GM19463 (cell line): Measurements from ENCODE around the gene KLHL11.
"Not testable (repeated sequence)": the region's sequence is repeated elsewhere in the genome, so short reads cannot be mapped to it uniquely, and the experiment has no call there.

Experiments used
- ATAC-seq: cut with Tn5 transposase; IDR thresholded peaks from one replicate; pipeline ENCODE4 v1.9.1; 2021; ENCODE audit warnings: mild to moderate bottlenecking, moderate library complexity; ENCODE audit not compliant: unreplicated experiment

KLHL11 gene

DNA sequence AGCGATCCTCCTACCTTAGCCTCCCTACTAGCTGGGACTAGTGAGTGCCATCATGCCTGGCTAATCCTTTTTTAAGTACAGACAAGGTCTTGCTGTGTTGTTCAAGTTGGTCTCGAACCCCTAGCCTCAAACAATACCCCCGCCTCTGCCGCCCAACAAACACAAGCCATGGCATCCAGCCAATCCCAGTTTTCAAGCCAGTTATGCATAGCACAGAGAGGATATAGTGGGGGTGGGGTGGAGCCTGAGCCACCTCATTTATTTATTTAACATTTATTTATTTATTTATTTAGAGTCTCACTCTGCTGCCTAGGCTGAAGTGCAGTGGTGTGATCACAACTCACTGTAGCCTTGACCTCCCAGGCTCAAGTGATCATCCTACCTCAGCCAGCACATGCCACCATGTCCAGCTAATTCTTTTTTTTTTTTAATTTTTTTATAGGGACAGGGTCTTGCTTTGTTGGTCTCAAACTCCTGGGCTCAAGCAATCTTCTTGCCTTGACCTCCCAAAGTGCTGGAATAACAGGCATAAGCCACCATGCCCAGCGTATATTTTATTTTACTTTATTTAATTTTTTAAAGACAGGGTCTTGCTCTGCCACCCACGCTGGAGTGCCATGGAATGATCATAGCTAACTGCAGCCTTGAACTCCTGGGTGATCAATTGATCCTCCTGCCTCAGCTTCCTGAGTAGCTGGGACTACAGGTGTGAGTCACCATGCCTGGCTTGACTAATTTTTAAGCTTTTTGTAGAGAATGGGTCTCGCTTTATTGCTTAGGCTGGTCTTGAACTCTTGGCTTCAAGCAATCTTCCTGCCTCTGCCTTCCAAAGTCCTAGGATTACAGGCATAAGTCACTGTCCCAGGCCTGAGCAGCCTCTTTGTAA is 26.2 kb upstream of the KLHL11 start:
- ATAC-seq: no peak

DNA sequence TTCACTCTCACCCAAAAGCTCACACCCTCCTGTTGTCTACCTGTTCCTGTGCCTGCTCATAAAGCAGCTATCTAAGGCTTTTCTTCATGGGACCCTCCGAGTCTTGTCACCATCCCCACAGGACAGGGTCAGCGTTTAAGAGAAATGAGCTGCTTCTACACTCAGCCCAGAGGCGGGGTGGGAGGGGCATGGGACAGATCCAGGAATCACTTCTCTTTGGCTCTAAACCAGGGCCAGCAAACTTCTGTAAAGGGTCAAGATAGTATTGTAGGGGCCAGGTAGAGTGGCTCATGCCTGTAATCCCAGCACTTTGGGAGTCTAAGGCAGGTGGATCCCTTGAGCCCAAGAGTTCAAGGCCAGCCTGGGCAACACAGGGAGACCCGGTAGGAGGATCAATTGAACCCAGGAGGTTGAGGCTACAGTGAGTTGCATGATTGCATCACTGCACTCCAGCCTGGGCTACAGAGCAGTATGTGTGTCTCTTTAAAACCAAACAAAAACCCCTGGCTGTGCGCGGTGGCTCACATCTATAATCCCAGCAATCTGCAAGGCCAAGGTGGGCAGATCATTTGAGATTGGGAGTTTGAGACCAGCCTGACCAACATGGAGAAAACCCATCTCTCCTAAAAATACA is 23.2 kb upstream of the KLHL11 start:
- no peak for ATAC-seq

GRCh38 chr17:41885733-41886132 is 20.5 kb upstream of the KLHL11 start:
- ATAC-seq: no peak

- ATAC-seq: no peak
Observed at GRCh38 chr17:41882756-41883155, 17.5 kb upstream of the KLHL11 start.

DNA sequence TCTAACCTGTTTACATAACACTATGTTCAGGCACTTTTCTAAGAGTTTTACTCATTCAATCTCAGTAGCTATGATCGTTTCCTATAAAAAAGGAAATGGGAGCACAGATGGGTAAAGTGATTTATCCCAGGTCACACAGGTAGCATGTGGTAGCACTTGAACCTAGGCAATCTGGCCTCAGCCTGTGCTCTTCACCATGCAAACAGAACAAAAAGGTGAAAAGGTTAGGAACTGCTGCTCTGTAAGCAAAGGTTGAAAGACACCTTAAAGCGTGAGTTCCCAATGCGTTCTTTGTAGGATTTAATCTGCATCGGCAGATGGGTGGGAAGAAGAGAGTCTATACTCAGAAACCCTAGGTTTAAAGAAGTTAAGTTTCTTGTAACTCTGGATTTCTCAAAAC is 14.9 kb upstream of the KLHL11 start:
- no peak for ATAC-seq

DNA sequence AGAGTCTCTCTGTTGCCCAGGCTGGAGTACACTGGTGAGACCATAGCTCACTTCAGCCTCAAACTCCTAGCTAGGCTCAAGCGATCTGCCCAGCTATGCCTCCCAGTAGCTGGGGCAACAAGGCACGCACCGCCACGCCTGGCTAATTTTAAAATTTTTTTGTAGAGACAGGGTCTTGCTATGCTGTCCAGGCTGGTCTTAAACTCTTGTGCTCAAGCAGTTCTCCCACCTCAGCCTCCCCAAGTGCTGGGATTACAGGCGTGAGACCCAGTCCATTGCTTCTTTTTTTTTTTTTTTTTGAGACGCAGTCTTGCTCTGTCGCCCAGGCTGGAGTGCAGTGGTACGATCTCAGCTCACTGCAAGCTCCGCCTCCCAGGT is 9.1 kb upstream of the KLHL11 start:
- not testable (repeated sequence) for ATAC-seq

GRCh38 chr17:41873559-41874292 is 8.5 kb upstream of the KLHL11 start:
- no peak for ATAC-seq

- ATAC-seq: no peak
Observed at GRCh38 chr17:41871789-41872188, 6.6 kb upstream of the KLHL11 start.

DNA sequence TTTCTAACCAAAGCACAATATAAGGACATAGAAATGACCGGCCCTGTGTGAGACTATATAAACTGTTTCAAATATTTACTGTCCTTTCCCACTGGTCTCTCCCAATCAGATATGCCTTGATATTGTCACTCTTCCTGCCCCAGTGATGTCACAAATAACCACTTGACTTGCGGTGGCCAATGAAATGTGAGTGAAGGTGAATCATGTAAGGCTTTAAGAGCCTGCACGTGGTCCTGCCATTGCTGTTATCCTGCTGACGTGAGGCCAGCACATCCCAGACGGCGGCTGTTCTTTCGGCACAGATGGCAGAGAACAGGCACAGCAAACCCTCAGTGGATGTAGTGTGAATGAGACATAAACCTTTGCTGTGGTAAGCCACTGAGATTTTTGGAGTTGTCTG is 5.4 kb upstream of the KLHL11 start:
- ATAC-seq: no peak

DNA sequence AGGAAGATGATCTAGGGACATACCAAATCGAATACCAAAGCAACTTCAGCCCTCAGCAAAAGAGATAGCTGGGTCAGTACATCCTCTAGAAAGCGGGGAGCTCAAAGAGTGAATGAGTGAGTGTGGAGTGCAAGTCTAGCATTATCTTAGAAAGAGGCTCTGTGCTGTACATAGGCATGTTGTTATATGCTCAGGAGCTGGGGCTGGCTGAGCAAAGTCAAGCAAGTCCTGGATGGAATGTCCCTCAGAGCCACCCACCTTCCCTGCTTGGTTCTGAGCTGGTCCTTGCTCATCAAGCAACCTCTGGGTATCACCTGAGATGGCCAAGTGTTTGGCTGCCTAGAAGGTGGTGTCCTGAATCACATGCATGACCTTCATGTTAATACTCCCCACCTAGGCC is 4.9 kb upstream of the KLHL11 start:
- ATAC-seq: no peak

GRCh38 chr17:41869426-41869825 is 4.2 kb upstream of the KLHL11 start:
- ATAC-seq: no peak

DNA sequence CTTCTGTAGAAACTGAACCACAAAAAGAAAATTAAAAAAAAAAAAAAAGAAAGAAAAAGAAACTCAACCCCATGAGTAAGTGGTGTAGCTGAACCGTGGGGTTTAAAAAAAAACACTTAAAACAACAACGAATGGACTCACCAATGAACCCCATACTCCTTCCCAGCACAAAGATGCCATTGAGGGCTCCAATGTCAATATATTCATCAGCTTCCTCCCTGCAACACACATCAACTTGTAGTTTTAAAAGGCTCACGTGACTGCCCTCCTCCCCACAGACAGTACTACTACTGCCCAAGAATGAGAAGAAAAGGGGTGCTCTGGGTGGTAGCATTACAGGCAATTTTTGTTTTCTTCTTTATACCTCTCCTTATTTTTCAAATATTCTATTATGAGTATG is 3.3 kb upstream of the KLHL11 start:
- no peak for ATAC-seq

GRCh38 chr17:41865596-41865893 is 322 bp upstream of the KLHL11 start:
- no peak for ATAC-seq

DNA sequence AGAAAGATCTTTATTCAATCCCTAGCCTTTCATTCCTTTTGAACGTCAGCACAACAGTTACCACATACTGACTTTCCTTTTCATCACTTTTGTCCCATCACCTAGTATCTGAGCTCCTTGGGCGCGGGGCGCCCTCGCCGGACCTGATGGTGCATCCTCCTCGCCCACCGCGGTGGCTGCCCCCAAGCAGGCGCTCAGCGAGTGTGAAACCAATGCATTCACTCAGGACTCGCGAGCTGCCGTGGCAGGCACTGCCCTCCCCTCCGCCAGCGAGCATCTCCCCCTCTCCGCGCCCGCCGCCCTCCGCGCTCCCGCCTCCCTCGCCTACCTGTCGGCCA is 756 bp downstream of the KLHL11 start:
- peak; percentile 30 for ATAC-seq

- ATAC-seq: no peak
Observed at GRCh38 chr17:41863074-41863848, 2.0 kb downstream of the KLHL11 start.

- ATAC-seq: no peak
Observed at GRCh38 chr17:41860254-41860931, 4.8 kb downstream of the KLHL11 start.

DNA sequence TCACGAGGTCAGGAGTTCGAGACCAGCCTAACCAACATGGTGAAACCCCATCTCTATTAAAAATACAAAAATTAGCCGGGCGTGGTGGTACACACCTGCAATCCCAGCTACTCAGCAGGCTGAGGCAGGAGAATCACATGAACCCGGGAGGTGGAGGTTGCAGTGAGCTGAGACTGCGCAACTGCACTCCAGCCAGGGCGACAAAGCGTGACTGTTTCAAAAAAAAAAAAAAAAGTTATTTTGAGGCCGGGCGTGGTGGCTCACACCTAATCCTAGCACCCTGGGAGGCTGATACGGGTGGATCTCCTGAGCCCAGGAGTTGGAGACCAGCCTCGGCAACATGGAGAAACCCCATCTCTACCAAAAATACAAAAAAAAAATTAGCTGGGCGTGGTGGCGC is 13.8 kb downstream of the KLHL11 start:
- not testable (repeated sequence) for ATAC-seq

DNA sequence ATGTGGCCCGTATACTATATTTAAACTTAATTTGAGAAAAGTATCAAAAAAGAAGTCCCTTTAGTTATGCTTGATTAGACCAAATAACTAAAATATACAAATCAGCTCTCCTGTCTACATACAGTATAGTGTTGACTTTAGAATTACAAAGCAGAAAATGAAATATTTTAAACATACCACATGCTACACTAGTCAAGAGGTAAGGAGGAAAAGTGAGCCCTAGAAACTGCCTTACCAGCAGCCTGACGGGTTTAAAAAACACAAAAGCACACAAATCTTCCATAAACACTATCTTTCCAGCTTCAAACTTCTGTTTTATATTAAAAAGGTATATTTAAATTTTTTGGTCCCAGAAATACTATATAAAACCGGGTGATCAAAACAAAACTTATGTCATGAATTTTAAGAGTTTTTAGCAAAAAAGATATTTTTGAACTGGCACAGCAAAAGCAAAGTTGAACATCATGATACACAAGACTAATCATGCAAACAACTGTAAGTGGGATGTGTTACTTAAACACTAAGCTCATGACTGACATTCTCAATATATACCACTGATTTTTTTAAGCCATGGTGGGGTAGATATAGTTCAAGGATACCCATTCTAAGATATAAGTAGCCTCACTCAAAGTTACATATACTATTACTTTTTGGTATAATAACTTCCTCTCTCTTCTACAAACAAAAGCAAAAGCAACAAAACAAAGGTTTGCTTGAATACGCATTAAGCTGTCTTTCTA is 15.8 kb downstream of the KLHL11 start:
- ATAC-seq: no peak

DNA sequence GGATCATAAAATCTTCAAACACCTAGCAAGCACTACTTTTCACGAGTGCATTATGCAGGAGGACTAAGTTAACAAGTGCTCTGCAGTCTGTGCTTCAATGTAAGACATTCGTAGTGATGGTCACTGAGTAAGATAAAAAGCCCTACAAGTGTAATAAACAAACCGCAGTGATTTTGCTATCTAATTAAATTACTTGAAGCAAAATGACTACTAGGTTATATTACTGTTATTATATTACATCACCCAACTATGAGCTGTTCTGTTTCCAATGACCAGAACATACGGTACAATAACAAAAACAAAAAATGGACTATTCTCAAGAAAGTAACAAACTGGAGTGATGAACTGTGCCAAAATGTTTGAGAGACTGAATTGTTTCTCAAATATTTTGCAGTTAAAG is 16.4 kb downstream of the KLHL11 start:
- ATAC-seq: no peak

DNA sequence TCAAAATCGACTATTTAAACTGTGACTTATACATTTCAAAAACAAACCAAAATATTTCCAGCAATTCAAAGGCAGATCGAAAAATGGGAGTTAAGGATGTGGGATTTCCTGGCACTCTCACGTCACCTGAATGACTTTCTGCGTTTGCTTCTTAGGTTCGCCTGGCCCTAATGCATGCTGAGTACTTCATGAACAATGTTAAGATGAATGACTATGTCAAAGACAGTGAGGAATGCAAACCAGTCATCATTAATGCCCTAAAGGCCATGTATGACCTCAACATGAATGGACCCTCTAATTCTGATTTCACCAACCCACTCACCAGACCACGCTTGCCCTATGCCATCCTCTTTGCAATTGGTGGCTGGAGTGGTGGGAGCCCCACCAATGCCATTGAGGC is 20.3 kb downstream of the KLHL11 start:
- no peak for ATAC-seq
